BE2C (cell line): ENCODE results near the gene SLC44A3.

Source experiments
- DNase-seq: peaks from one replicate; pipeline ENCODE4 v3.0.0-alpha.2; 2020
- H3K27me3 ChIP-seq: fragments of 250-450 bp; sonication (Bioruptor Pico); 2 replicates; pipeline ENCODE4 v1.5.1; 2020; ENCODE audit warnings: mild to moderate bottlenecking
- H3K36me3 ChIP-seq: fragments of 250-450 bp; sonication (Bioruptor Pico); 2 replicates; pipeline ENCODE4 v1.5.1; 2020; ENCODE audit warnings: mild to moderate bottlenecking
- H3K4me1 ChIP-seq: fragments of 250-450 bp; sonication (Bioruptor Pico); 2 replicates; pipeline ENCODE4 v1.5.1; 2020
- H3K4me3 ChIP-seq: 2 replicates; pipeline ENCODE4 v1.5.1; 2011; ENCODE audit warnings: low read depth, low read length
- H3K9me3 ChIP-seq: fragments of 250-450 bp; sonication (Bioruptor Pico); 2 replicates; pipeline ENCODE4 v1.5.1; 2020
- TF ChIP-seq, protein P1 (sequence below): IDR thresholded peaks from 2 replicates; pipeline ENCODE4 v1.5.1; 2012; ENCODE audit warnings: mild to moderate bottlenecking, low read depth, low read length

The SLC44A3 gene

DNA sequence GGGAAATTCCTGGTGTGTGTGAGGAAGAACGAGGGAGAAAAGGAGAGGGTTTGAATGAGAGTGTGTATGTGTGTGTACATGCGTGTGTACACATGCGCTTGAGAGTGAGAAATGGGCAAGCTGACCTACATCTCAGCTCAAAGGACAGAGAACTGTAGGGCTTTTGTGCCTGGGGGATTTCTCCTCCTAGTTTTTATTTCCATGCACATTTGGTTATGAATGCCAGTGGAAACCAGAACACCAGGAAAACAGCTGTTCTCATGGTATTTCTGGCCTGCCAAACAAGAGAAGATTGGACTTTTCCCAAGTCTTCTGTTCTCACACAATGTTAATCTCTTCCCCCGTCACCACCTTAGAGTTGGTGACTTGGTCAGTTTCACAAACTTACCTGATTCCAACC, 45.2 kb downstream of the SLC44A3 start:
- no peaks in the 10 kb centered on the region for H3K27me3 ChIP-seq
- TF ChIP-seq, protein P1, sequence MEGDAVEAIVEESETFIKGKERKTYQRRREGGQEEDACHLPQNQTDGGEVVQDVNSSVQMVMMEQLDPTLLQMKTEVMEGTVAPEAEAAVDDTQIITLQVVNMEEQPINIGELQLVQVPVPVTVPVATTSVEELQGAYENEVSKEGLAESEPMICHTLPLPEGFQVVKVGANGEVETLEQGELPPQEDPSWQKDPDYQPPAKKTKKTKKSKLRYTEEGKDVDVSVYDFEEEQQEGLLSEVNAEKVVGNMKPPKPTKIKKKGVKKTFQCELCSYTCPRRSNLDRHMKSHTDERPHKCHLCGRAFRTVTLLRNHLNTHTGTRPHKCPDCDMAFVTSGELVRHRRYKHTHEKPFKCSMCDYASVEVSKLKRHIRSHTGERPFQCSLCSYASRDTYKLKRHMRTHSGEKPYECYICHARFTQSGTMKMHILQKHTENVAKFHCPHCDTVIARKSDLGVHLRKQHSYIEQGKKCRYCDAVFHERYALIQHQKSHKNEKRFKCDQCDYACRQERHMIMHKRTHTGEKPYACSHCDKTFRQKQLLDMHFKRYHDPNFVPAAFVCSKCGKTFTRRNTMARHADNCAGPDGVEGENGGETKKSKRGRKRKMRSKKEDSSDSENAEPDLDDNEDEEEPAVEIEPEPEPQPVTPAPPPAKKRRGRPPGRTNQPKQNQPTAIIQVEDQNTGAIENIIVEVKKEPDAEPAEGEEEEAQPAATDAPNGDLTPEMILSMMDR: no peak
- no peaks in the 10 kb centered on the region for H3K9me3 ChIP-seq
- H3K36me3 ChIP-seq: no peaks in the 10 kb centered on the region
- no peak for DNase-seq
- H3K4me3 ChIP-seq: no peak overlapping the region
- H3K4me1 ChIP-seq: peaks cover 3% of the 10 kb centered on the region

DNA sequence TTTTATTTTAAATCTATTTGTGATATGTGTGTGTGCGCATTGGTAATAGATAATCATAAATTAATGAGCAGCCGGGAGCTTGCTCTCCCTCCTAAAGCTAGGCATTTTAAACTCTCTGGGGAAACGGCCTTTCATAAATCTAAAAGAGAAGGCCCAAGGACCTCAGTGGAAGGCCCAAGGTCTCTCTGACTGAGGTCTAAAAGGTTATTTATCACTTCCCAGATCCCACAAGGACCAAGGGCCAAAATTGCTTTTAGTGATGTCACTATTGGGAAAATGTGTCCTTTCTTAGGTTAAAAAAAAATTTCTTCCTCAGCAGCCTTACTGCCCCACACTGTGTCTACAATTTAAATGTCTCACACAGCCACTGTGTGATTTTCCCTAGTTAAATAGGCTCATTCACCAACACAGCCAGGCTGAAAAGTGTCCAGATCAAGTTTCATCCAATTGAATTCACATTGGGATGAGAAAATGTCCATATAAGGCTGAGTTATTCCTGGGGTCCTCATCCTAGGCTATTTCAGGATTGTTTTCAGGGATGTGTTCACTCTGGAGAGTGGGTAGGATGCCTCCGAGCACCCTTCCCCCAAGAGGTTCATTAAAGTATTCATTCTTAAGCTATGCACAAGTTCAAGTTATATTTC, 46.1 kb downstream of the SLC44A3 start:
- Histone ChIP-seq H3K9me3 (no peaks in the 10 kb centered on the region), H3K36me3 (no peaks in the 10 kb centered on the region), H3K4me3 (no peak overlapping the region), H3K4me1 (no peaks in the 10 kb centered on the region), H3K27me3 (no peaks in the 10 kb centered on the region)
- TF ChIP-seq, protein P1: no peak
- no peak for DNase-seq

DNA sequence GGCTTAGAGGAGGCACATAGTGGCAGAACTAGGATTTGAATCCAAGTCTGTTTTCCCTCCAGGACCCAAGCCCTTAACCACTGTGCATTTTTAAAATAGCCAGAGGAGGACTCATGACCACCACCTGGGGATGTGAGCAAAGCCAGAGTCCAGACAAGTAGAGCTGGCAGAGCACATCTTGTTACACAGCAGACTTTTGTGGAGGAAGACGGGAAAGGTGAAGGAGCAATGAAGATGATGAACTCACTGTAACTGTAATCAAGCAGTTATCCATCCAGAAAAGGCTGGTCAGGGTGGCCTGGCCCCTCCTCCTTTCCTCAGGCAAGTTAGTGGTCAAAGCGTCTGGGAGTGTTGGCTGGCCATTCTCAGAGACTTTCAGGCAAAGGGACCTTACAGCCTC, 50.9 kb downstream of the SLC44A3 start:
- H3K36me3 ChIP-seq: no peaks in the 10 kb centered on the region
- DNase-seq: no peak
- H3K4me1 ChIP-seq: no peaks in the 10 kb centered on the region; the same call in 1 of the 2 replicates
- no peak overlapping the region for H3K4me3 ChIP-seq
- no peaks in the 10 kb centered on the region for H3K9me3 ChIP-seq
- no peaks in the 10 kb centered on the region for H3K27me3 ChIP-seq
- TF ChIP-seq, protein P1: no peak

DNA sequence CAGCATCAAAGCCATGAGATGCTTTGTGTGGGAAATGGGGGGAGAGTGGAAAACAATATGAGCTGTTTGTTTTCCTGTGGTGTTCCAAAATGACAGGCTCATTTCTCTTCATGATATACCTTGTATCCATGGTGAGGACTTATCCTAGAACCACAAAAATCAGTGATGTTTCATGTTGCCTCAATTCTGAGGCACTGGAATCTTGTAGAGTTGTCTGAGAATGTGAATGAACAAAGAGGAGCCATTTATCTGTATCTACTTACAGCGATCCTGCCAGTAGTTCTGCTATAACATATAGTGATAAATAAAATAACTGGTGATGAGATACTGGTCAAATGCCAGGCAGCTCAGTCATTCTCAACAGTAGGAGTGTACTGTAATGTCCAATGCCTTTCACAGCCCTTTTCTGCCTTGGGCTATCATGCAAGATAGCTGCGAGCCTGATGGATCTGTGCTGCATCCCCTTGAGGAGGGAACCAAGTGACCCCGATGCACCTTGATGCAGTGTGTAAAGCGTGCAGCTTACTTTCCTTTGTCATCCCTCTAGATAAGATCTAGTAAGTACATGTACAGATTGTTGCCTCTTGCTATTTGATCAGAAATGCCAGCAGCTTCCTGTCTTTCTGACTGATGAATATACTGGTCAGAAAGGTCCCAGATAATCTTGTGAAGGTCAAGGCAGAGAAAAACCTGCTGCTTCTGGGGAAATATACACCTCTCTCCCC, 52.8 kb downstream of the SLC44A3 start:
- Histone ChIP-seq H3K36me3 (no peaks in the 10 kb centered on the region), H3K4me3 (no peak overlapping the region)
- no peak for DNase-seq

DNA sequence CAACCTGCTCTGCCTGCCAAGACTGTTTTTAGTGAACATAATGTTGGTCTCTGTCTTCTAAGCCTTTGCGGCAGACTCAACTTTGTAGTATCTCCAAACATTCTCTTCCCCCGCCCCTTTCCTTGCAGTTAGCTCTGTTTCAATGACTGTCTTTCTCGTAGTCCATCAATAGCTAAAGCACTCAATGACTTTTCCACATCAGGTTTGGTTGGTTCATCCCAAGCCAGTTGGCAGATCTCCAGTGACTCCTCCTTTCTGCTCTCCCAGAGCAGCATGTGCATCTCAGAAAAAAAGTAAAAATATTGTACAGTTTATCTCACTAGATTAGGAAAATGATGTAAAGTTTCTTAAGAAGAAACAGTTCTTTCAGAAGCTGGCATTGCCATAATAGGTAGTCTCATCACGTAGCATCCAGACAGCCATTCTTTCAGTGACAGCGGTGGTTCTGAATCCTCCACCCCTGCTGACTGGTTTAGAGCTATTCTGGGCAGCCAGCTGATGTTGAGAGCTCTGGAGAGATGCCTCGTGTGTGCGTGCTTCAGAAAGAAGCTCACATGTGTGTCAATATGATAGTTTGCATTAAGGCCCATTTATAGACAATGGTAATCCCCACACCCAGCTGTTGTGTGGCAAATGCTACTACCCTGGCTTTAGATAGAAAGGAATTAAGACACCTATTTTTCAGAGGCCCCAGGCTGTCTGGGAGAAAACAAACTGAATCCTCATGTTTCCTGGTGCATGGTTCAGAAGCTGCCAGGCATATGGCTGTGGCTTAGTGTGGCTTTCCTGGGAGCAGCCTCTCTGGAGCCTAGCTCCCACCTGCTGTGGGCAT, 53.6 kb downstream of the SLC44A3 start:
- TF ChIP-seq, protein P1: no peak
- Histone ChIP-seq H3K4me3 (no peak overlapping the region), H3K36me3 (no peaks in the 10 kb centered on the region), H3K27me3 (no peaks in the 10 kb centered on the region), H3K4me1 (no peaks in the 10 kb centered on the region; the same call in 1 of the 2 replicates), H3K9me3 (no peaks in the 10 kb centered on the region)
- no peak for DNase-seq

More for the DNA sequence above, 52.8 kb downstream of the SLC44A3 start:
- H3K9me3 ChIP-seq: no peaks in the 10 kb centered on the region
- H3K4me1 ChIP-seq: no peaks in the 10 kb centered on the region; the same call in 1 of the 2 replicates
- TF ChIP-seq, protein P1: no peak
- no peaks in the 10 kb centered on the region for H3K27me3 ChIP-seq
